NCI-H146 treated with DMSO at 0.1 percent for 48 hours (cell line): Measurements from ENCODE around the gene S1PR1.
"Not testable (repeated sequence)": the region's sequence is repeated elsewhere in the genome, so short reads cannot be mapped to it uniquely, and the experiment has no call there.

Experiments
- DNase-seq: peaks from one replicate; lab custom pipeline; 2025; ENCODE audit not compliant: unreplicated experiment; lab: John Stamatoyannopoulos, UW

The S1PR1 gene

DNA sequence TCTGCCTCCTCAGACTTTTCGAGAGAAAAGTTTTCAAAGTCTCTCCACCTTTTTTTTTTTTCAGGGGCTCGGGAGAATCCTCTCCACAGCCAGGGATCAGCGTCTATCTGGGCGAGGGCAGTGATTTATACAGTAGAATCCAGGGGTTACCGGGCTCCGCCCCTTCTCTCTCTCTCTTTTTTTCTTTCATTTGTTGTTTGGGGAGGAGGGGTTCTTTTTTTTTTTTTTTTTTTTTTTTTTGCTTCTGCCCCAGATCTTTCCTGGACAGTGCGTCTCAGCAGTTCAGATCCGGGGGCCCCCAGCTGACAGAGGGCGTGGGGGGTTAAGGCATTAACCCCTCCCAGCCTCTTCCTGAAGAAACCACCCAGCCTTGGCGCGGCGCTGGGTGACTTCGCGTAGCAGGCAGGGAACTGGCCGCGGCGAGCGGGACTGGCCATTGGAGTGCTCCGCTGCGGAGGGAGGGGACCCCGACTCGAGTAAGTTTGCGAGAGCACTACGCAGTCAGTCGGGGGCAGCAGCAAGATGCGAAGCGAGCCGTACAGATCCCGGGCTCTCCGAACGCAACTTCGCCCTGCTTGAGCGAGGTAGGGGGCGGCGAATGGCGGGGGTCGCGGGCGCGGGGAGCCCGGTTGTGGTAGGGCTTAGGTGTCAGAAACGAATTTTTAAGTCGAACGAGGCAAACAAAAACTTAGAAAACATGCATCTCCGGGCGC, at the start of gene S1PR1:
Gene S1PR1 (plus strand): TSS at position 504 of the 713 bp plus-strand sequence. CDS start 1,966 bp downstream, outside the sequence.
- DNase-seq: peak; percentile 5

DNA sequence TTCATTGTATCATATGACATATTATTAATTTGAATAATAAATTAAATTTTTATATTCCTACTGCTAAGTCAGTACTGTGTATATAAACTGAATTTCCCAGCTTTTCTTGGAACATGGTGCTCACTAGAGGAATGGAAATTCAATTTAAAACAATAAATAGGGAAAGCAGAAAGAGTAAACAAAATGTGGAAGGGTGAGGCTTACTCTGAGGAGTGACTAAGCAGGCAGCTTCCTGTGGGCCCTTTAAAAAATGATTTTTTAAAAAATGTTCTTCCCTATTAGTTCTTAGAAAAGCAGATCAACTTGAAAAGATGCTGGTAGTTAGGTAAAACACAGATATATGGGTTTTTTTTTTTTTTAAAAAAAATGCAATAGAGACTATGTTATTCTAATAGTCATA, 49.5 kb upstream of the S1PR1 start:
- DNase-seq: no peak

- DNase-seq: no peak
These were observed 48.5 kb upstream of the S1PR1 start for GRCh38 chr1:101188331-101188730.

DNA sequence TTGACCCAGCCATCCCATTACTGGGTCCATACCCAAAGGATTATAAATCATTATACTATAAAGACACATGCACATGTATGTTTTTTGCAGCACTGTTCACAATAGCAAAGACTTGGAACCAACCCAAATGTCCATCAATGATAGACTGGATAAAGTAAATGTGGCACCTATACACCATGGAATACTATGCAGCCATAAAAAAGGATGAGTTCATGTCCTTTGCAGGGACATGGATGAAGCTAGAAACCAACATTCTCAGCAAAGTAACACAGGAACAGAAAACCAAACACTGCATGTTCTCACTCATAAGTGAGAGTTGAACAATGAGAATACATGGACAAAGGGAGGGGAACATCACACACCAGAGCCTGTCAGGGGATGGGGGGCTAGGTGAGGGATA, 47.9 kb upstream of the S1PR1 start:
- DNase-seq: not testable (repeated sequence)

DNA sequence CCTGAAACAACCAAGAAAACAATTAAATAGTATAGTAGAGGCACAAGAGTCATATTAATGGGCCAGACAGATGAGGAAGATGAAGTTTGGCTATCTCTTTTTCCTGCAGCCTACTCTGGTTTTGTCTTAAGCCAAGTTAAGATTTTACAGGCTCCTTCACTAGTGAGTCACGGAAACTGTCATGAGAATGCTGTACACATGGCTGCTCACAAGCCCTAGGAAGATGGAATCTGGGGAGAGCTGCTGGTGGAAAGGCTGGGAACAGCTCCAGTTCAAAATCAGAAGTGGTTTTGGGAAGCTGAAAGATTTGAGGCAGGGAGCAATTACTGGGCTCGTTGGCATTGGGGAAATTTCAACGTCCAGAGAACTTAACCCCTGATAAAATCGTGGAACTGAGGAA, 46.4 kb upstream of the S1PR1 start:
- DNase-seq: no peak

- no peak for DNase-seq
These were observed 45.8 kb upstream of the S1PR1 start for GRCh38 chr1:101191049-101191448.

- no peak for DNase-seq
These were observed 43.1 kb upstream of the S1PR1 start for GRCh38 chr1:101193733-101194169.

GRCh38 chr1:101194746-101195145, 42.1 kb upstream of the S1PR1 start:
- no peak for DNase-seq

DNA sequence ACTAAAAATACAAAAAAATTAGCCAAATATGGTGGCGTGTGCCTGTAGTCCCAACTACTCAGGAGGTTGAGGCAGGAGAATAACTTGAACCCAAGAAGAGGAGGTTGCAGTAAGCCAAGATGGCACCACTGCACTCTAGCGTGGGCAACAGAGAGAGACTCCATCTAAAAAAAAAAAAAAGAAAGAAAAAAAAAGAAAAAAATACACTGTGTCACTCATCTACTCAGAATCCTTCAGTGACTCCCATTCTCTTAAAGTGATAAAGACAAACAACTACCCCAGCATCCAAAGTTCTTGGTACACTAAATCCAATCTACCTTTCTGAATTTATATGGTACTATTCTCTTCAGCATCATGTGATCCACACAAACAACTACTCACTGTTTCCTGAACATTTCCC, 40.2 kb upstream of the S1PR1 start:
- DNase-seq: no peak

DNA sequence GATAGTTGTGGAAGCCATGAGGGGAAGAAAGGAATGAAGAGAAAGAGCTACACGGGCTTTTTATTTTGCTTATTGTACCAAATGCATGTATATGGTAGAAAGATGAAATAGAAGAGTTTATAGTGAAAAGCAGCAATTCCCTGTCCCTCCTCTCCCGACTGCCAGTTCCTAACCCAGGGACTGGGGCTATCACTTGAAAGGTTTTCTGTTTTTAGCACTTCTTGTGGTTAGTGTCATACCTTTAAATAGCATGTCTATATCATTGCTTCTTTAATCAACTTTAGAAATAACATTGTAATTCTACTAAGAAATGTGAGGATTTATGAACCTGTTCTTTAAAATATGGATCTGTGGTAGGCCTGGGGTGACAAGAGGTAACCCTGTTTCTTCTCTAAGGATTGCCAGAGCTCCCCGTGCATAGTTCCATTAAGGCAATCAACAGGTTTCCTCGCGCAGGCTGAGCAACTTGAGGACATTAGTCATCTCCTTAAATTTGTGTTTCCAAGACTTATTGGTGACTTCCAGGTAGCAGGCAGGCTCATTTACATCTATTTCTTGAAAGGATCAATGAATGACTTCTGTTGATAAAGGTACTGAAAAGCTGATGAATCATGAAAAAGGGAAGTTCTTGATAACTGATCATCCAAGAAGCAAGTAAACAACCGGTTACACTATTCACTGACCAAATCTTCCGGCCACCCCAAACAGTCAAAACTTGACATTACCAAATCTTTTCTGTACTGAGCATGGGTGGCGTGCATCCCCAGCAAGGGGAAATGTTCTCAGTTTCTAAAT, 37.8 kb upstream of the S1PR1 start:
- DNase-seq: no peak

DNA sequence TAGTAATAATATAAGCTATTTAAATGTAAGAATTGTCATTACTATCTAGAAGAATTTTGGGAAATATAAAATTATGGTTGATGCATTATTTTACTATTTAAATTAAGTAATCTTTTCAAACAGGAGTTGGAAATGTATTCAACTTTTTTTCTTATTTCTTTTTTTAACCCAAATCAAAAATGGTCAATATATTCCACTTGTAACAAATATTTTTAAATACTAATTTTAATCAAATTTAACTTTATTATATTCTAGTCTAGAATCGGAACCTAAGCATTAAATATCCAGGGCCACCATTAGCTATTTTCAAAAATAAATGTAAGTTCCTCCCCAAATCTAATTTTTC, 37.2 kb upstream of the S1PR1 start:
- no peak for DNase-seq

DNA sequence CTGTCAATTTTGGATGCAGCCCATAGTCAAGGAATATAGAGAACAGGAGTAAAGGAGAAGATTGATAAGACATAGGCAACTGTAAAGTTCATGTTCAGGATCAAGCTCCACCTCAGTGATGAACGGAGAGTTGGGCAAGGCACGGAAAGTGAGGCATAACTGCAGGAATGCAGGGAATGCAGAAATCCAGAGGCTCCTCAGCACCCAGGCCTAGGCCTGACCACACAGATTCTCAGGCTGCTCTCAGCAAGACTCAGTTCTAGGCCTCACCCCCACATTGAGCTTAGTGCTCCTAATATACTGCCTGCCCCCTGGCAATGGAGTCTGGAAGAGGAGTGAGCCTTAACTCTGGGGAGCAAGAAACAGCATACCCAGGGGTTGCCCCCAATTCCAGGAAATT, 36.3 kb upstream of the S1PR1 start:
- DNase-seq: no peak

- DNase-seq: peak; percentile 2
These were observed 32.8 kb upstream of the S1PR1 start for GRCh38 chr1:101203820-101204540.

GRCh38 chr1:101205457-101205856, 31.4 kb upstream of the S1PR1 start:
- no peak for DNase-seq

DNA sequence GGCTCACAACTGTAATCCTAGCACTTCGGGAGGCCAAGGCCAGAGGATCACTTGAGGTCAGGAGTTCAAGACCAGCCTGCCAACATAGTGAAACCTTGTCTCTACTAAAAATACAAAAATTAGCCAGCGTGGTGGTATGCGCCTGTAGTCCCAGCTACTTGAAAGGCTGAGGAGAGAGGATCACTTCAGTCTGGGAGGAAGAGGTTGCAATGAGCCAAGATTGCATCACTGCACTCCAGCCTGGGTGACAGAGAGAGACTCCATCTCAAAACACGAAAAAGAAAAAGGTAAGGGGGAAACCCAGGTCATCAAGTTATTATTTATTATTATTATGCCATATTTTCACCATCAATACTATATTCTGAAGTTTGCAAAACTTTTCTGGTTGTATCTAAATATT, 30.7 kb upstream of the S1PR1 start:
- not testable (repeated sequence) for DNase-seq

DNA sequence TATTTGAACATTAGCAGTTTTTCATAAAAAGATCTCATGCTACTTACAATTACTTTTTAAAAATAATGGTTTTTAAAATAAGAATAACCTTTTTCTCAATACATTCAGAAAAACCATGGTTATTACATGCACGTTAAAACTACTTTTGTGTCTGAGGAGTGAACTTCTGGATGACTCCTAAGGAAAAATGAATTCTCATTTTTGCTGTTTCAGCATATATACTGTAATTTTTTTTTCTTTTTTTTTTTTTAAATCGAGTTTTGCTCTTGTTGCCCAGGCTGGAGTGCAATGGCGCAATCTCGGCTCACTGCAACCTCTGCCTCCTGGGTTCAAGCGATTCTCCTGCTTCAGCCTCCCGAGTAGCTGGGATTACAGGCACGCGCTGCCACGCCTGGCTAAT, 29.5 kb upstream of the S1PR1 start:
- DNase-seq: not testable (repeated sequence)

GRCh38 chr1:101207891-101208290, 28.9 kb upstream of the S1PR1 start:
- DNase-seq: no peak

DNA sequence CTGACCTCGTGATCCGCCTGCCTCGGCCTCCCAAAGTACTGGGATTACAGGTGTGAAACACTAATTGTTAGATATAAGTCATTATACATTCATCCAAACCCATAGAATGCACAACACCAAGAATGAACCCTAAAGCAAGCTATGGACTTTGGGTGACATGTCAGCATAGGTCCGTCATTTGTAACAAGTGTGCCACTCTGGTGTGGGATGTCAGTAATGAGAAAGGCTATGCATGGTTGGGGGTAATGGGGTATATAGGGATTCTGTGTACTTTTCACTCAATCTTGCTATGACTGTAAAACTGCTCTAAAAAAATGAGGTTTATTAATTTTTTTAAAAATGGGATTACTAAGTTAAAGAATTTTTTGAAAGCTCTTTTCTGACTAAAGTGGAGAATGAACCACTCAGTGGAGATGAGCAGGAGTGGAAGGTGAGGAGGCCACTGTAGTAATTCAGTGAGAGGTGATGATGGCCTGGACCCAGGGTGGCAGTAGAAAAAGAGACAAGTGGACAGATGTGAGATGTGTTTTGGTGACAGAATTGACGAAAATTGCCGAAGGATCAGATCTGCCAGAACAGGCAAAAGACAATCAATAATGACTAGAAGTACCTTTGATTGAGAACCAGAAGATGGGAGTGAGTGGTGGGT, 21.3 kb upstream of the S1PR1 start:
- no peak for DNase-seq

- DNase-seq: no peak
These were observed 20.2 kb upstream of the S1PR1 start for GRCh38 chr1:101216623-101217022.

GRCh38 chr1:101217148-101217547, 19.7 kb upstream of the S1PR1 start:
- DNase-seq: no peak

DNA sequence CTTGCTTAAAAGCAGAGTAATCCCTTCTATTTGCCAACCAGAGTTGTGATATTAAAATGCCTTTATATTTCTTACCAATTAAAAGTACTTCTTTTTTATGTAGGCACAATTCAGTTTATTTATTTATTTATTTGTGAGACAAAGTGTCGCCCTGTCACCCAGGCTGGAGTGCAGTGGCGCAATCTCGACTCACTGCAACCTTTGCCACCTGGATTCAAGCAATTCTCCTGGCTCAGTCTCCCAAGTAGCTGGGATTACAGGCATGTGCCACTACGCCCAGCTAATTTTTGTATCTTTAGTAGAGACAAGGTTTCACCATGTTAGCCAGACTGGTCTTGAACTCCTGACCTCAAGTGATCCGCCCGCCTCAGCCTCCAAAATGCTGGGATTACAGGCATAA, 17.9 kb upstream of the S1PR1 start:
- not testable (repeated sequence) for DNase-seq
